SIG-M5 treated with dmso at 0.1 percent for 504 hours (cell line): ENCODE results near the gene NANP.

Experiments used
- DNase-seq: peaks from one replicate; lab custom pipeline; 2025; ENCODE audit not compliant: unreplicated experiment; lab: John Stamatoyannopoulos, UW

NANP gene

DNA sequence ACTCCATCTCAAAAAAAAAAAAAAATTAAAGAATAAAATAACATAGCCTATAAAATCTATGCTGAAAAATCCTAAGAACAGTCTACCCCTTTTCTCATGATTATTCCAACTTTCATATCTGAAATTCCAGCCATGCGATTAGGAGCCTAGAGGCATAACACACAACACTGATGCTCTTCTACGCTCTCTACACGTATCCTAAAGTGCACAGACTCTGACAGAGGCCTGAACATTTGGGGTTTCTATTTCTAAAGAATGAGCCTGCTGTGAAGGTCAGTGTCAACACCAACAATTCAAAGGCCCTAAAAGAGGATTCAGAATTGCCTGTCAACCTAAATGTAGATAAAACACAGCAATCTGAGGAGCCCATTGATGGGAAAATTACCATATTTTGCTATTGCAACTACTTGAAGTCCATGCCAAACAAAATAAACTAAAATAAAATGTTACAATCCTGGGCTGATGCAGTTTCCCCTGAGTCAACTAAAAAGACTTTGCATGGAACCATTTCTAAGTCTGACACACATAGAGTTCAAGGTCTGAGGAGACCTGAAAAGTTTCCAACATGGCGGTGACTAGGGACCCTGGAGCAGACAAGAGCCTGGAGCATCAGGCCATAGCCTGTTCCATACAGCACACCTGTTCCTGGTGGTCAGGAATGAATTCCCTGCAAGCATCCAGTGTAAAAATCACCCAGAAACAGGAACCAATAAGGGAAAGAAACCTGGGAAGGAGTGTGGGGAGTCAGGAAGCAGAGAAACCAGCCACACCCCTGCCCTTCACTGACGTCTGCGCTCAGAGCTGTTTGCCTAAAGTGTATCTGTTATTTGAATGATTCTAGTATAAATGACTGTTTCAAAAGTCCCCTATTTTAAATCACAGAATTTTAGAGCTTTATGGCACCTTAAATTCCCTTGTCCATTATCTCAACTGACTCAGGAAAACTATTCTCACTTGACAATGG lies 50.2 kb downstream of the NANP start:
- no peak for DNase-seq

DNA sequence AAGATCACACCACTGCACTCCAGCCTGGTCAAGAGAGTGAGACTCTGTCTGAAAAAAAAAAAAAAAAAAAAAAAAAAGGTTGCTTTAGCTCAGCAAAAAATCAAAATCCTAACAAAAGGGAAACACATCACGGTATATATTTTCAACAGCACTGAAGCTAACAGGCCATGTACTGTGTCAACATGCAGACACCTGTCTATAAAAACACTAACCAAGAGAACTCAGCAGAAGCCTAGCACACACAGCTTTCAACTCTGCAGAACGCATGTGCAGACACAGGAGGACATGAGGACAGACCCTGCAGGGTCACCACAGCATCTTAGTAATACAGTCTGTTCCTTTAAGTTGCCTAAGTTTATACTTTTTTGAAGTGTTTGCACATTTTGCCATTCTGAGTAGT lies 52.0 kb downstream of the NANP start:
- no peak for DNase-seq

DNA sequence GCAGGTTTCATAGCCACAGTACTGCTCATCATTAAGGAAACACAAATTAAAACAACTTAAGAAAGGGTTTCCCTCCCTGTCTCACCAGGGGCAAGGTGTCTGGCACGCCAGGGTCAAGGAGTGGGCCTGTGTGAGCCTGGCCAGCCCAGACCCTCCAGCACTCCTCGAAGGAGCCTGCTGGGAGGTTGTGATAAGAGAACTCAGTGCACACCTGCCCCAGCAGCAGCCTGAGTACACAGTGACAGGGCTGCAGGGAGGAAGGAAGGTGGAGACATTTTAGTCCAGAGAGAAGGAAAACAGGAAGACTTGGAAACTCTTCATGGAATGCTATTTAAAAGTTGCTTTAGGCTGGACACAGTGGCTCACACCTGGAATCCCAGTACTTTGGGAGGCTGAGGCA lies 52.6 kb downstream of the NANP start:
- no peak for DNase-seq

DNA sequence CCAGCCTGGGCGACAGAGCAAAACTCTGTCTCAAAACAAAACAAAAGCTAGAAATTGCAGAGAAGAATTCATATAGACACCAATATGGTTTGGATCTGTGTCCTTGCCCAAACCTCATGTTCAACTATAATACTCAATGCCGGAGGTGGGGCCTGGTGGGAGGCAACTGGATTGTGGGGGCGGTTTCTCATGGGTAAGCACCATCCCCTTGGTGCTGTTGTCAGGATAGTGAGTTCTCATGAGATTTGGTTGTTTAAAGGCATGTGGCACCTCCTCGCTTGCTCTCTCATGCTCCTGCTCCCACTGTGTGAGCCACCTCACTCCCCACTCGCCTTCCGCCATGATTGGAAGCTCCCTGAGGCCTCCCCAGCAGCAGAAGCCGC lies 53.7 kb downstream of the NANP start:
- no peak for DNase-seq

DNA sequence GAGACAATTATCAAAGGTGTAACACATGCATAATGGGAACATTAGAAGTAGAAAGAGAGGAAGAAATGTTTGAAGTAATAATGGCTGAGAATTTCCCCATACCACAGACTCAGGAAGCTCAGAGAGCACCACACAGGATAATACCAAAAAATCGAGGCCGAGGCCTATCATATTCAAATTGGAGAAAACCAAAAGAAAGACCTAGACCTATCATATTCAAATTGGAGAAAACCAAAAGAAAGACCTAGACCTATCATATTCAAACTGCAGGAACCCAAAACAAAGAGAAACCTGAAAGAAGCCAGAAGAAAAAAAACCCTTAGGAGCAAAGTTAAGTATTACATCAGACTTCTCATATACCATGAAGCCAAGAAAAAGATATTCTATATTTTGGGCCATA lies 56.5 kb downstream of the NANP start:
- no peak for DNase-seq

DNA sequence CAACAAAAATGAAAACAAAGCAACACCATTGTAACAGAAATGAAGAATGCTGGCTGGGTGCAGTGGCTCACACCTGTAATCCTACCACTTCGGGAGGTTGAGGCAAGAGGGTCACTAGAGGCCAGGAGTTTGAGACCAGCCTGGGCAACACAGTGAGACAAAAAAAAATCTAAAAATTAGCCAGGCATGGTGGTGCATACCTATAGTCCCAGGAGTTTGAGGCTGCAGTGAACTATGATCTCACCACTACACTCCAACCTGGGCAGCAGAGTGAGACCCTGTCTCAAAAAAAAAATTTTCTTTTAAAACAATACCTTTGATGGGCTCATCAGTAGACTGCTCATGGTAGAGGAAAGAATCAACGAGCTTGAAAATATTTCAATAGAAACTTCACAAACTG lies 57.0 kb downstream of the NANP start:
- DNase-seq: no peak

DNA sequence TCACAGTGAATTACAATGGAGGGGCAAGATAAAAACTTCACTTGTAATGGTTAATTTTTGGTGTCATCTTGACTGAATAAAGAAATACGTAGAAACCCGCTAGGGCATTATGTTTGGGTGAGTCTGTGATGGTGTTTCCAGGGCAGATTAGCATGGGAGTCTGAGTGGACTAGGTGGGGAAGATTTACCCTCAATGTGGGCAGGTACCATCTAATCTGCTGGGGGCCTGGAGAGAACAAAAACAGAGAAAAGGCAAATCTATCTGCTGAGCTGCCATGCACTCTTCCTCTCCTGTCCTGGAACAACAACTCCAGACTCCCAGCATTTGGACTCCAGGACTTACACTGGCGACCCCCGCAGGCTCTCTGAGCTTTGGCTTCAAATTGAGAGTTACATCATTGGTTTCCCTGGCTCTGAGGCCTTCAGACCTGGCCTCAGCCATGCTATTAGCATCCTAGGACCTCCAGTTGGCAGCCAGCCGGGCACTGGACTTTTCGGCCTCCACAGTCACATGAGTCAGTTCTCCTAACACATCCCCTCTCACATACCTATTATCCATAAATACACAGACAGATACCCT lies 58.1 kb downstream of the NANP start:
- no peak for DNase-seq

DNA sequence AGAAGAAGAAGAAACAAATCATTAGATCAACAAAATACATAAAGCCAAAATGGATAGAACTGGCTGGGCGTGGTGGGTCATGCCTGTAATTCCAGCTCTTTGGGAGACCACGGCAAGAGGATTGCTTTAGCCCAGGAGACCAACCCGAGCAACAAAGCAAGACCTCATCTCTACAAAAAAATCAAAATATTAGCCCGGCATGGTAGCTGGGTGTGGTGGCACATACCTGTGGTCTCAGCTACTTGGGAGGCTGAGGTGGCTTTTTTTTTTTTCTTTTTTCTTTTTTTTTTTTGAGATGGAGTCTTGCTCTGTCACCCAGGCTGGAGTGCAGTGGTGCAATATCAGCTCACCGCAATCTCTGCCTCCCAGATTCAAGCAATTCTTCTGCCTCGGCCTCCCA lies 59.9 kb downstream of the NANP start:
- DNase-seq: no peak

DNA sequence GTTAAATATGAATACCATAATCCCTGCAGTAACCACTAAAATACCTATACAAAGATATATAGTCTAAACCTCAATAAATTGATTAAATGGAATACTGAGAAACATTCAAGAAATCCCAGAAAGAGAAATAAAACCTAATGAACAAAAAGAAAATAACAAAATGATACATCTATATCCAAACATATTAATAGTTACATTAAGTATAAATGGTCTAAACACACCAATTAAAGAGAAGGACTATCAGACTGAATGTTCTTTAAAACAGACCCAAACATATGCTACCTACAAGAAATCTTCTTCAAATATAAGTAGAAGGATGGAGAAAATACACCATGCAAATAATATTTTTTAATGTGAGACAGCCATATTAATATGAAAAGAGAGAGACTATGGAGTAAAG lies 60.5 kb downstream of the NANP start:
- DNase-seq: no peak
